Esophagus squamous epithelium (tissue), 4 donors: ENCODE results near the gene FAM20A.

Experiments
- POLR2A ChIP-seq, 4 donors: fragments of 450-650 bp; IDR thresholded peaks; one replicate each; pipeline ENCODE4 v1.6.1; 2017; ENCODE audit warnings: antibody characterized with exemption in 4 of 4, mild to moderate bottlenecking in 4 of 4, moderate library complexity in 3 of 4
- TF ChIP-seq, protein P1 (sequence below), 6 experiments: fragments of 450-650 bp in 4 of 6; fragments of 200-600 bp in 2 of 6; sonication (generic) in 2 of 6; IDR thresholded peaks; one replicate each; pipeline ENCODE4 v1.5.1; 2016 to 2019; ENCODE audit warnings: antibody characterized with exemption in 6 of 6, mild to moderate bottlenecking in 4 of 6, moderate library complexity in 4 of 6

DNA sequence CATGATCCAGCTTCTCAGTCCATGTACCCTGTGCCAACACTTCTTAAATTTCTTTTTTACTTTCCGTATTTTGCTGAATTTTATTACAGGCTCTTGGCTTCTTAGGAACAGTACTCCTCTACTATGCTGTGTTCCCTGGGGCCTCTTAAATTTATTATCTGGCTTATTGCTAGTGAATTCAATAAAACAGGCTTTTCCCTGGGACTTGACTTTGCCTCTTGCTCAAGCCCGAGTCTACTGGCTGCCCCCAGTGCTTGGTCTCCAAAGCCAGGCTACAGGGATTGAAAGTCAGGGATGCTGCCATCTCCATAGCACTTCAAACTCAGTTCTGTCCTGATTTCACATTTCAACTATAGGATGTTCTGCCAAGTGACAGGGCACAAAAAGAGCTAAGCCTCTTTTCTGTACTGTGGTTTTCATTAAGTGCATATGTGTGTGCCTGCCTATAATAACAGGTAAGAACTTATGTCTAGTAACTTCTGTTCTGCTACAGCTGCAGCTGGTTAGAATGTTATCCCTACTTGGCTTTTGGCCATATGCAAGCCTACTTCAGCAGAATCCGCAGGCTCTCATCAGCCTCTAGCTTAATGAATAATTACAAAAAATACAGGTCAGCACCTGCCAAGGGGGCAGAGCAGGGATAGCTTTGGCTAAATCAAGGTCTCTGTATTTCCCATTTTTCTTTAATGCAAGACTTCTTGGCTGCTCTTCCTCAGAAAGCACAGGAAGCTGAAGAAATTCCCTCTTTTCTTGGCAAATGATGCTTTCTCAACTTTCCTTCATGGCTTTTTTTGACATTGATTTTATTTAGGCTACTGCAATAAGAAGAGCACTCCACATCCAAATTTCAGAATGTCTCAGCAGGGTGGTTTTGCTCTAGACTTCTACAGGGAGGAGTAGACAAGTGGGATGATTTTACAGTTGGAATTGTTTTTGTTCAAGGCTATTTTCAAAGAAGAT lies 8.2 kb downstream of the FAM20A start:
- TF ChIP-seq, protein P1, sequence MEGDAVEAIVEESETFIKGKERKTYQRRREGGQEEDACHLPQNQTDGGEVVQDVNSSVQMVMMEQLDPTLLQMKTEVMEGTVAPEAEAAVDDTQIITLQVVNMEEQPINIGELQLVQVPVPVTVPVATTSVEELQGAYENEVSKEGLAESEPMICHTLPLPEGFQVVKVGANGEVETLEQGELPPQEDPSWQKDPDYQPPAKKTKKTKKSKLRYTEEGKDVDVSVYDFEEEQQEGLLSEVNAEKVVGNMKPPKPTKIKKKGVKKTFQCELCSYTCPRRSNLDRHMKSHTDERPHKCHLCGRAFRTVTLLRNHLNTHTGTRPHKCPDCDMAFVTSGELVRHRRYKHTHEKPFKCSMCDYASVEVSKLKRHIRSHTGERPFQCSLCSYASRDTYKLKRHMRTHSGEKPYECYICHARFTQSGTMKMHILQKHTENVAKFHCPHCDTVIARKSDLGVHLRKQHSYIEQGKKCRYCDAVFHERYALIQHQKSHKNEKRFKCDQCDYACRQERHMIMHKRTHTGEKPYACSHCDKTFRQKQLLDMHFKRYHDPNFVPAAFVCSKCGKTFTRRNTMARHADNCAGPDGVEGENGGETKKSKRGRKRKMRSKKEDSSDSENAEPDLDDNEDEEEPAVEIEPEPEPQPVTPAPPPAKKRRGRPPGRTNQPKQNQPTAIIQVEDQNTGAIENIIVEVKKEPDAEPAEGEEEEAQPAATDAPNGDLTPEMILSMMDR (IDR thresholded peaks at IDR 0.05): no peak
- TF ChIP-seq POLR2A (IDR thresholded peaks at IDR 0.05): no peak
